Measurements from ENCODE around the gene CRYBA4.

The CRYBA4 gene

DNA sequence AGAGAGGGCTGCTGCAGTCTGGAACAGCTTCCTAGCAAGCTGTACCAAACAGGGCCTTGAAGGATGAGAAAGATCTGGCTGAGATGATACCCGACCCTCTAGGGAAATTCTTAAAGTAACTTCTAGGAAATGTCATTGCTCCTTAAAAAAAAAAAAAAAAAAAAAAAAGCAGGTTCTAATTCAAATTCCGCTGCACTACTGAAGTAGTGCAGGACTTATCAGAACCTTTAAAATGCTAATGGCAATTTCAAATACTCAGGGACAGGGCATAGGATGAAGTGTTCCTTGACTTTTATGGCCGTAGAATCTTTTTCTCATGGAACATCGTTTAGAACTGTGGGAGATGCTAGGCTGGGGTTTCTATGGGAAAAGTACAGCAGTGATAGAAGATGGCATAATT lies 48.7 kb downstream of the CRYBA4 start:
- no peak for DNase-seq
- H3K27me3 Mint-ChIP-seq = no peaks in the 10 kb centered on the region
- H3K36me3 Mint-ChIP-seq = peaks cover 38% of the 10 kb centered on the region
- peak overlapping the region; percentile 98 for H3K27ac Mint-ChIP-seq
- peaks cover 66% of the 10 kb centered on the region for H3K4me1 Mint-ChIP-seq
- H3K9me3 Mint-ChIP-seq = no peaks in the 10 kb centered on the region
- peak overlapping the region; percentile 21 for H3K4me3 Mint-ChIP-seq
- CTCF ChIA-PET = interaction anchor here (1.2 kb wide), 1 partner anchor 16 kb away, joined by 3 read pairs; no protein-coding TSS in a partner anchor

GRCh38 chr22:26671317-26672059 lies 49.7 kb downstream of the CRYBA4 start:
- Mint-ChIP-seq H3K4me3 (peak overlapping the region; percentile 93), H3K9me3 (no peaks in the 10 kb centered on the region), H3K36me3 (peaks cover 45% of the 10 kb centered on the region), H3K4me1 (peaks cover 68% of the 10 kb centered on the region), H3K27me3 (no peaks in the 10 kb centered on the region), H3K27ac (peak overlapping the region; percentile 98)
- DNase-seq = peak; percentile 72
- CTCF ChIA-PET = interaction anchor here (1.0 to 2.1 kb wide), 6 partner anchors 14 to 193 kb away, joined by 3 to 7 read pairs (median 3); partner anchors contain the start of genes HPS4, MIAT and SRRD

- CTCF ChIA-PET = interaction anchor here (1.1 to 2.1 kb wide), 4 partner anchors 30 to 193 kb away, joined by 3 to 7 read pairs (median 4); partner anchors contain the start of genes HPS4 and SRRD
- DNase-seq = no peak
- peaks cover 44% of the 10 kb centered on the region for H3K36me3 Mint-ChIP-seq
Observed at GRCh38 chr22:26672060-26672471, 50.3 kb downstream of the CRYBA4 start.

GRCh38 chr22:26672590-26673468 lies 51.1 kb downstream of the CRYBA4 start:
- Mint-ChIP-seq H3K4me1 (peaks cover 73% of the 10 kb centered on the region), H3K4me3 (peak overlapping the region; percentile 93), H3K36me3 (peaks cover 42% of the 10 kb centered on the region), H3K27me3 (no peaks in the 10 kb centered on the region), H3K9me3 (no peaks in the 10 kb centered on the region), H3K27ac (peak overlapping the region; percentile 98)
- CTCF ChIA-PET = interaction anchor here (1.0 to 2.3 kb wide), 8 partner anchors 8 to 243 kb away, joined by 3 to 13 read pairs (median 4); partner anchors contain the start of genes HPS4 and SRRD
- DNase-seq = peak; percentile 97

More at GRCh38 chr22:26672060-26672471, 50.3 kb downstream of the CRYBA4 start:
- Mint-ChIP-seq H3K4me3 (peak overlapping the region; percentile 93), H3K4me1 (peaks cover 68% of the 10 kb centered on the region), H3K27ac (peak overlapping the region; percentile 98), H3K9me3 (no peaks in the 10 kb centered on the region), H3K27me3 (no peaks in the 10 kb centered on the region)

DNA sequence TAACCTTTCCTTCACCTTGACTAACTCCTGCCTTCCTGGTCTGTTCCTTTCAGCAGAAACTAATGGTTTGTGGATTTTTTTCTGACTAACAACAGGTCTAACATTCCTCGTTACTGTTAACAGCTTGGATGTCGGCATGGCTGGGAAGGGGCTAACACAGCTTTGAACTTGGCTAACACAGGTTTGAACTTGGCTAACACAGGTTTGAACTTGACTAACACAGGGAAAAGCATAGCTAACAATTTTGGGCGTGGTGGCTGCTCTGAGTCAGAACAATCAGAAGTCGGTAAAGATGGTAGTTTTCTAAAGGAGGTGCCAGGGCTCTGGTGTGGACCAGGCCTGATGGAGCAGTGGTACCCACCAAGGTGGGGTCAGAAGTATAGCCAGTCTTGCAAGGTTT lies 51.7 kb downstream of the CRYBA4 start:
- Mint-ChIP-seq H3K27me3 (no peaks in the 10 kb centered on the region), H3K36me3 (peaks cover 37% of the 10 kb centered on the region), H3K27ac (peak overlapping the region; percentile 98), H3K4me1 (peaks cover 79% of the 10 kb centered on the region), H3K4me3 (peak overlapping the region; percentile 93), H3K9me3 (no peaks in the 10 kb centered on the region)
- peak; percentile 47 for DNase-seq
- CTCF ChIA-PET = interaction anchor here (1.0 to 2.3 kb wide), 7 partner anchors 9 to 243 kb away, joined by 3 to 13 read pairs (median 5); no protein-coding TSS in a partner anchor

DNA sequence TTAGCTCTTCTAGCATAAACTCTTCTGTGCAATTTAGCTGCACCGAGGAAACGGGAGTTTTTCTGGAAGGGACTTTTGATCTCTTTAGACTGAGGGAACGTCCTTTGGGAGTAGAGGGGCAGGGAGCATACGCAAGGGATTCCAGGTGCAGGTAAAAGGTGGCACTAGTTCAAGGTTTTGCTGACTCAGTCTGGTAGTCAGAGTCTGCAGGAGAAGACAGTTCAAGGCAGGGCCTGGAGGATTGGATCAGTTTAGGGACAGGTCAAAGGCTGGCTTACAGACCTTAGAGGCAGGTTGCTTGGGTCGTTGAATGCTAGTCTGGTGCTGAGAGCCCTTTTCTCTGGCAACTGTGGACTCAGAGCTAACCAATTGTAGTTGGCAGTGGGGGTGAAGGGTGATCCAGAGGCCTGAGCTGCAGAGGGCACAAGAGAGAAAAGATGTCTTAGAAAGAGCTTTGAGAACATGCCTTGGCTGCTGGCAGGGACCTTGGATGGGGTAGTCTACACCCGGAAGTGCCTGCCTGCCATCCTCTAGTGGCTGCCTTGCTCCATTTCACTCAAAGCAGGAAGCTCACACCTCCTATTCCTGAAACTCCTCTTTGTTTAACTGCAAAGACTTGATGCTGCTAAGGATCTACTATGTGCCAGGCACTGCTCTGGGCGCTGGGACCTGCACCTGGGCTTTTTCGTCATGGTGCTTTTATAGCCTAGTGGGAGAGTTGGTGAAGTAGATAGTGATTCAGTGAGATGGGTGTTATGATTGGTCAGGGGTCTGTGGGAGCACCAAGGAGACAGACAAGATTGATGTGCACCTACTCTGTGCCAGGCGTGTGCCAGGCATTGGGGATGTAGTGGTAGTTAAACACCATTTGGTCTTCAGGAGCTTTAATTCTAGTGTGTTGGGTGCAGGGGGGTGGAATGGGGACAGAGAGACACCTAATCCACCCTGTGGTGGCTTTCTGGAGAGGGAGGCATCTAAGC lies 52.7 kb downstream of the CRYBA4 start:
- CTCF ChIA-PET = interaction anchor here (0.9 to 2.3 kb wide), 8 partner anchors 10 to 195 kb away, joined by 3 to 13 read pairs (median 4); no protein-coding TSS in a partner anchor
- DNase-seq = peak; percentile 60

GRCh38 chr22:26675687-26676268 lies 54.0 kb downstream of the CRYBA4 start:
- Mint-ChIP-seq H3K27me3 (no peaks in the 10 kb centered on the region), H3K36me3 (peaks cover 36% of the 10 kb centered on the region), H3K4me3 (peak overlapping the region; percentile 93), H3K27ac (peak overlapping the region; percentile 55), H3K9me3 (no peaks in the 10 kb centered on the region), H3K4me1 (peaks cover 67% of the 10 kb centered on the region)
- no peak for DNase-seq
- CTCF ChIA-PET = interaction anchor here (0.8 kb wide), 1 partner anchor 172 kb away, joined by 3 read pairs; no protein-coding TSS in a partner anchor

More for the DNA sequence above, 52.7 kb downstream of the CRYBA4 start:
- Mint-ChIP-seq H3K4me3 (peak overlapping the region; percentile 93), H3K27ac (peak overlapping the region; percentile 98), H3K36me3 (peaks cover 35% of the 10 kb centered on the region), H3K9me3 (no peaks in the 10 kb centered on the region), H3K27me3 (no peaks in the 10 kb centered on the region), H3K4me1 (peaks cover 76% of the 10 kb centered on the region)

- H3K27me3 Mint-ChIP-seq = no peaks in the 10 kb centered on the region
- H3K36me3 Mint-ChIP-seq = peaks cover 47% of the 10 kb centered on the region
- H3K27ac Mint-ChIP-seq = no peak overlapping the region
- DNase-seq = no peak
- H3K4me1 Mint-ChIP-seq = peaks cover 53% of the 10 kb centered on the region
- CTCF ChIA-PET = no interaction called here
- no peaks in the 10 kb centered on the region for H3K9me3 Mint-ChIP-seq
- no peak overlapping the region for H3K4me3 Mint-ChIP-seq
Observed at GRCh38 chr22:26677217-26677616, 55.5 kb downstream of the CRYBA4 start.

GRCh38 chr22:26679003-26679629 lies 57.4 kb downstream of the CRYBA4 start:
- peaks cover 60% of the 10 kb centered on the region for H3K36me3 Mint-ChIP-seq
- no peaks in the 10 kb centered on the region for H3K27me3 Mint-ChIP-seq
- H3K27ac Mint-ChIP-seq = no peak overlapping the region
- peaks cover 50% of the 10 kb centered on the region for H3K4me1 Mint-ChIP-seq
- CTCF ChIA-PET = interaction anchor here (0.5 to 1.5 kb wide), 12 partner anchors 11 to 315 kb away, joined by 3 to 5 read pairs (median 3); partner anchors contain the start of genes HPS4, MIAT and SRRD
- H3K9me3 Mint-ChIP-seq = no peaks in the 10 kb centered on the region
- DNase-seq = peak; percentile 83
- no peak overlapping the region for H3K4me3 Mint-ChIP-seq

Measured in activated naive CD4-positive, alpha-beta T cell treated with anti-CD3 and anti-CD28 coated beads, Interleukin-2, amount 10 ng/mL, durations not matched to agents 7 days and 5 days (primary cell).